Kidney (tissue), 14 donors: ENCODE measurements around the gene SMS. TPM values are rescaled to one million over a fixed set of nuclear protein-coding genes. Genes with fewer than 3 reads are reported as not detected.

Experiments used
- DNase-seq, 5 donors: peaks; one replicate each; pipeline ENCODE4 v3.0.0-alpha.2; 2013 to 2020
- FAIRE-seq: peaks from 2 replicates; lab custom pipeline; 2012; peaks lifted over from hg19 to GRCh38; lab: Jason Lieb, UNC
- H3K27ac ChIP-seq, 2 donors: one replicate each; pipeline ENCODE4 v1.7.0; 2013; ENCODE audit warnings: low read depth in 2 of 2, low read length in 2 of 2, inconsistent platforms in 1 of 2
- H3K27me3 ChIP-seq: one replicate; pipeline ENCODE4 v1.7.1; 2013; ENCODE audit warnings: low read length, inconsistent platforms; ENCODE audit not compliant: control insufficient read depth, insufficient read depth
- H3K36me3 ChIP-seq, 3 donors: one replicate each; pipeline versions ENCODE4 v1.7.0 to v1.7.1; 2013; ENCODE audit warnings: low read length in 3 of 3, control low read depth in 1 of 3, inconsistent platforms in 1 of 3; ENCODE audit not compliant: insufficient read depth in 3 of 3, control insufficient read depth in 2 of 3
- H3K4me1 ChIP-seq, 3 donors: one replicate each; pipeline versions ENCODE4 v1.7.0 to v1.7.1; 2013; ENCODE audit warnings: low read length in 3 of 3, inconsistent platforms in 1 of 3, low read depth in 1 of 3; ENCODE audit not compliant: control insufficient read depth in 2 of 3, insufficient read depth in 2 of 3
- H3K4me3 ChIP-seq, 3 donors: one replicate each; pipeline versions ENCODE4 v1.7.0 to v1.8.1; 2013; ENCODE audit warnings: low read length in 3 of 3, control low read depth in 1 of 3, inconsistent platforms in 1 of 3
- H3K9ac ChIP-seq, 3 donors: one replicate each; pipeline versions ENCODE4 v1.7.0 to v1.7.1; 2013; ENCODE audit warnings: low read length in 3 of 3, control low read depth in 1 of 3, inconsistent platforms in 1 of 3
- H3K9me3 ChIP-seq, 3 donors: one replicate each; pipeline versions ENCODE4 v1.7.0 to v1.7.1; 2013; ENCODE audit warnings: low read length in 3 of 3, control low read depth in 1 of 3, inconsistent platforms in 1 of 3; ENCODE audit not compliant: control insufficient read depth in 2 of 3, insufficient read depth in 1 of 3
- CTCF ChIP-seq: IDR thresholded peaks from 3 replicates; pipeline ENCODE4 v1.5.1; 2012; ENCODE audit warnings: mild to moderate bottlenecking, moderate library complexity, borderline replicate concordance; ENCODE audit not compliant: insufficient read depth; ENCODE audit errors: extremely low read depth
- intact Hi-C: fragments of 100-400 bp; cut with DNase I; formaldehyde crosslinking; loops from one replicate; pipeline ENCODE4 v1.11.1; 2022
- polyA plus RNA-seq: library from polyadenylated mRNA; stranded (reverse); fragments of 350-450 nt; fragmentation: Illumina TruSeq; extraction: RNeasy Lipid Tissue Mini Kit (QIAGEN cat#74804); gene quantifications from one replicate; pipeline ENCODE4 v1.2.3, GENCODE V29; 2014; ENCODE audit warnings: low read depth, low replicate concordance; ENCODE audit not compliant: insufficient read depth
- total RNA-seq: library from RNA; stranded (reverse); fragmentation: NEBNext Ultra II Directional; extraction: Animal tissue kit (Norgen Biotek cat#: 25700); gene quantifications from one replicate; pipeline ENCODE4 v1.2.1, GENCODE V29; 2021
- donor health status: control.
- donor health status: control.
- donor health status: control.
- donor health status: control.
- donor health status: control.
- donor health status: DM: yes; HTN: yes; CAD: no.
- donor health status: Normal renal cell carcinoma (clear cell type).

The SMS gene
- total and polyA plus RNA-seq, 2 donors from 2014 or later, result 73.6 to 147 TPM

GRCh38 chrX:22037225-22037624 lies 96.7 kb downstream of the SMS start:
- TF ChIP-seq CTCF, result no peak
- Histone ChIP-seq H3K36me3 (no peaks in the 10 kb centered on the region), H3K27ac (no peak overlapping the region), H3K4me3 (no peak overlapping the region), H3K4me1 (no peaks in the 10 kb centered on the region), H3K9ac (no peak overlapping the region), H3K27me3 (no peaks in the 10 kb centered on the region), H3K9me3 (no peaks in the 10 kb centered on the region)
- DNase-seq (no peak), FAIRE-seq (no peak)
- intact Hi-C loops, result no loop called here

DNA sequence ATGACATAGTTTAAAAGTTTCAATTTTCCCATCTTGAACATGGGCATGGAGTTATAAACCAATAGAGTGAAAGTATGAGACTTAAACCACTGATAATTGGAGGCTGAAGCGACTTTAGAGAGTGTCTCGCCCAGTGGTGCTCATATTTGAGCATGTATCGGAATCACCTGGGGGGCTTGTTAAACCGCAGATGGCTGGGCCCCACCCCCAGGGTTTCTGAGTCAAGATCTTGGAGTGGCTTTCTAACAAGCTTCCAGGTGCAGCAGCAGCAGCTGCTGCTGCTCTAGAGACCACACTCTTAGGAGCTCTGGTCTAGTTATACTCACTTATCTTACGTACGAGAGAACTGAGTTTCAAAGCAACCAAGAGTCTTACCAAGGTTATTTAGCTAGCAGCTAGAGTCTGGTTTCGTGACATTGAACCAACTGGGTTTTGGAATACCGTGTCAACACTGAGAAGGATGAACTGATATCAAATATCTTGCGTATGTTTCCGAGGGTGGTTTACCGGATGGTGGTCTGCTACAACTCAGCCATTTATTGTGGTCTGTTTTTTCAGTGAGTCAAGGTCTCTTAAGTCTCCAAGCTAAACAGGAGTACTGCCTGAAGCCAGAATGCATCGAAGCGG lies 97.5 kb downstream of the SMS start:
- TF ChIP-seq CTCF, result no peak
- intact Hi-C loops, result no loop called here
- Histone ChIP-seq H3K36me3 (no peaks in the 10 kb centered on the region), H3K27me3 (no peaks in the 10 kb centered on the region), H3K4me3 (no peak overlapping the region), H3K4me1 (no peaks in the 10 kb centered on the region), H3K27ac (no peak overlapping the region), H3K9me3 (no peaks in the 10 kb centered on the region), H3K9ac (no peak overlapping the region)
- DNase-seq, result no peak
- FAIRE-seq, result no peak

DNA sequence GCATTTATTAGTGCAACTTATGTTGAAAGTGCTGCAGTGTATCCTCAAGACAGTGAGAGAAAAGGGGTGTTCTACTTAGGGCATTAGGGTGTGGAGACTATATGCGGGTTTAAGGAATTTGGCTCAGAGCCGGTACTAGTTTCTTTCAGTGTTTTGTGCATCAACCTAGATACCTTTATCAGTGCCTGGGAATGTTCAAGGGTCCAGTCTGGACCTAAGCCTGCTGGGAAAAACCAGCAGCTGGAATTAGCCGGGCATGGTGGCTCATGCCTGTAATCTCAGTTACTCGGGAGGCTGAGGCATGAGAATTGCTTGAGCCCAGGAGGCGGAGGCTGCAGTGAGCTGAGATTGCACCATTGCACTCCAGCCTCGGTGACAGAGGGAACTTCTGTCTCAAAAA lies 99.0 kb downstream of the SMS start:
- no peaks in the 10 kb centered on the region for H3K9me3 ChIP-seq
- no peak overlapping the region for H3K4me3 ChIP-seq
- H3K9ac ChIP-seq, result no peak overlapping the region
- DNase-seq (no peak), FAIRE-seq (no peak)
- H3K4me1 ChIP-seq, result no peaks in the 10 kb centered on the region
- H3K36me3 ChIP-seq, result no peaks in the 10 kb centered on the region
- no peaks in the 10 kb centered on the region for H3K27me3 ChIP-seq
- no peak for TF ChIP-seq CTCF
- intact Hi-C loops, result no loop called here
- no peak overlapping the region for H3K27ac ChIP-seq

DNA sequence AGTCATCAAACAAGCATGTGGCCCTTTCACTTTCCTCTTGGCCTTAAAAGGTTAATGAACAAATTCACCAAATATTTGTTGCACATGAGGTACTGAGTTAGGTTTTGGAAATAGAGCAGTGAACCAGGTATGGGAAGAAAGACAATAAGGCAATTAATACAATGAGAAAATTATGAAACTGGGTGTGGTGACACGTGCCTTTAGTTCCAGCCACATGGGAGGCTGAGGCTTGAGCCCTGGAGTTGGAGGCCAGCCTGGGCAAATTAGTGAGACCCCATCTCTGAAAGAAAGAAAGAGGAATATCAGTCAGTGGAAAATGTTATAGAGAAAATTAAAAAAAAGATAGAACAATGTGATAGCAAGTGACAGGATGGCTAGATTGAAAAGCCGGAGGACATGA lies 99.7 kb downstream of the SMS start:
- TF ChIP-seq CTCF, result no peak
- Histone ChIP-seq H3K27me3 (no peaks in the 10 kb centered on the region), H3K4me3 (no peak overlapping the region), H3K36me3 (no peaks in the 10 kb centered on the region), H3K9ac (no peak overlapping the region), H3K27ac (no peak overlapping the region), H3K4me1 (no peaks in the 10 kb centered on the region), H3K9me3 (no peaks in the 10 kb centered on the region)
- intact Hi-C loops, result no loop called here
- DNase-seq, result no peak
- no peak for FAIRE-seq
